Measurements from ENCODE around the gene TANC1.
"Not testable (repeated sequence)": the region's sequence is repeated elsewhere in the genome, so short reads cannot be mapped to it uniquely, and the experiment has no call there.

Gene TANC1

DNA sequence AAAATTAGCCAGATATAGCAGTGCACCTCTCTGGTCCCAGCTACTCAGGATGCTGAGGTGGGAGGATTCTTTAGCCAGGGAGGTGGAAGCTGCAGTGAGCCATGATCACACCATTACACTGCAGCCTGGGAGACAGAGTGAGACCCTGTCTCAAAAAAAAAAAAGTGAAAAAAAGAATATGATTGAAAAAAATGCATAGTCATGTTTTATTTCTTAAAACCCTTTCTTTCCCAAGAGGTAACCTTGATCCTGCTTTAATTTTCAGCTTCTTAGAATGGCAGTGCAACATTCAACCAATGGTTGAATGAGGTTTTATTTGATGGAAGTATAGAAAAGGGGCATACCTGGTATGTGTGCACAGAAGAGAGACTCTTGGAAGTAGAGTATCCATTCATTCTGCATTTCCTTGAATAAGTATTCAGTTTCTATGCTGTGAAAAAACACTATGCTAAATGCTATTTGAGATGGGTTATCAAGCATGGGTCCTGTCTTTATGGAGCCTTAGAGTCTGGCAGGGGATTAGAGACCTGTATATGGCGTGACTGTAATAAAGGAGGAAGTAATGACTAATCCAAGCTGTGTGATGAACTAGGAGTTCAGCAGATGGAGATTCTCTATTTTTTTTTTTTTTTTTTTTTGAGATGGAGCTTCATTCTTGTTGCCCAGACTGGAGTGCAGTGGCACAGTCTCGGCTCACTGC lies 171.8 kb downstream of the TANC1 start:
- no peak for DNase-seq (ENCODE audit: low read depth in 3 of 3)

DNA sequence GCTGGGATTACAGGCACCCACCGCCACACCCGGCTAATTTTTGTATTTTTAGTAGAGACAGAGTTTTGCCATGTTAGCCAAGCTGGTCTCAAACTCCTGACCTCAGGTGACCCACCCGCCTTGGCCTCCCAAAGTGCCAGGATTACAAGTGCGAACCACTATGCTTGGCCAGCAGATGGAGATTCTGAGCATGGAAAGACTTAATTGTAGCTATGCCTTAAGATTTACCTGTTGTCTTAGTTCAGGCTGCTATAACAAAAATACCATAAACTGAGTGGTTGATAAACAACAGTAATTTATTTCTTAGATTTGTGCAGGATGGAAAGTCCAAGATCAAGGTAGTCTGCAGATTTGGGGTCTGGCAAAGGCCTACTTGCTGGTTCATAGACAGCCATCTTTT lies 172.4 kb downstream of the TANC1 start:
- DNase-seq (ENCODE audit: low read depth in 3 of 3) = not testable (repeated sequence)

DNA sequence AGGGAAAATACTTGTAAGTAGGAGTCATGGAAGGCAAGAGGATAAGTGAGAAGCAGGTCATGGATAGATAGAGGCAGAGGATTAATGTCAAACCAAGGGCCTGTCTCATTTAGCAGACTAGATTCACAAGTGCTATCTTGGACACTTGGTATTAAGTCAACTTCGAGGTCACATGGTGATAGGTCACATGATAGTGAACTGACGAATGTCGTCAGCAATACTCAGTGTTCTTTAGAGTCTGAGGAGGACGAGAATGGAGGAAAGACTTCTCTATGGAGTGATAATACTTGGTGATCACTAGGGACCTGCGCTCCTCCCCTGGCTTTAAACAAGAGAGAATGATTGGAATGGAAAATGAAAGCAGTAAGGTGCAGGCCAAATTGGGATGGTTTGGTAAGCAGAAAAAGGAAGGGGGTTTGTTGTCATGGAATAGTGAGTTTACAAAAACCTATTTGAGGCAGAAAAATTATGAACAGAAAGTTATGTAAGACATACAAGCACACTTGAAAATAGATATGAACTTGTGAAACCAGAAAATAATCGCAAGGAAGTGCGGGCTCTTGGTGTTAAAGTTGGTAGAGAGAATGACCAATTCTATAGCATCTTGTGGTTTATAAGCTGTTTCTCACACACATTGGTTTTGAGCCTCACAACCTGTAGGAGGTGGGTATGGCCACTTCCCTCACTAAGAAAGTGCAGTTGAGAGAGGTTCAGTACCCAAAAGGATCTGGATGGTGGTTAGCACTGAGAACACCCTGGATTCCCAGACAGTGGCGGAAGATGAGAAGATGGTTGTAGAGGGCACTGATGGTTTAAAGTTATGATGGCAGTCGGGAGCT lies 176.6 kb downstream of the TANC1 start:
- DNase-seq (ENCODE audit: low read depth in 3 of 3) = no peak

DNA sequence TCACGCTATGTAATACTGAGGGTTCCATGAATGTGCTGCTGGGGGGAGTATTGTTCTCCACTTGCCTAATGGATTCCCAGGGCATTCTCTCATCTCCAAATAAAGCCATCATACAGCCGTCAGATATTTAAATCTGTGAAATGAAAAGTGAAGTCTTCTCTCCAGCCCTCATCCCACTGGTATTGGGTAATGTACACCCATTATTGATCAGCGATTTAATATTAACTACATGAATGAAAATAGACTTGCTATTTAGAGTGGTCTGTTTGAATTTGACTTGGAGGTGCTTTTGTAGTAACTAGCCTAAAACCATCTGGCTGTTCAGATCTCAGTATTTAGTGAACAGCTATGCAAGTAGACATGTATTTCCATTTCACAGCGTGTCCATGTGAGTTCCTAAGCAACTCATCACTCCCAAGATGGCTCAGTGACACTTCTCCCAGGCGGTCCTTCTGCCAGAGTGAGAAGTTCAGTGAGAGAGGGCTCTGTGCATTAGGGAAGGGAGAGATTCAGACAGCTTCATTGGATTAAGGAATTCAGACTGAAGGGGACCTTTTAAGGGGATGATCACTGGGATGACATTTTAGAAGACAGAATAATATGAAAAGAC lies 177.4 kb downstream of the TANC1 start:
- DNase-seq (ENCODE audit: low read depth in 3 of 3) = no peak

DNA sequence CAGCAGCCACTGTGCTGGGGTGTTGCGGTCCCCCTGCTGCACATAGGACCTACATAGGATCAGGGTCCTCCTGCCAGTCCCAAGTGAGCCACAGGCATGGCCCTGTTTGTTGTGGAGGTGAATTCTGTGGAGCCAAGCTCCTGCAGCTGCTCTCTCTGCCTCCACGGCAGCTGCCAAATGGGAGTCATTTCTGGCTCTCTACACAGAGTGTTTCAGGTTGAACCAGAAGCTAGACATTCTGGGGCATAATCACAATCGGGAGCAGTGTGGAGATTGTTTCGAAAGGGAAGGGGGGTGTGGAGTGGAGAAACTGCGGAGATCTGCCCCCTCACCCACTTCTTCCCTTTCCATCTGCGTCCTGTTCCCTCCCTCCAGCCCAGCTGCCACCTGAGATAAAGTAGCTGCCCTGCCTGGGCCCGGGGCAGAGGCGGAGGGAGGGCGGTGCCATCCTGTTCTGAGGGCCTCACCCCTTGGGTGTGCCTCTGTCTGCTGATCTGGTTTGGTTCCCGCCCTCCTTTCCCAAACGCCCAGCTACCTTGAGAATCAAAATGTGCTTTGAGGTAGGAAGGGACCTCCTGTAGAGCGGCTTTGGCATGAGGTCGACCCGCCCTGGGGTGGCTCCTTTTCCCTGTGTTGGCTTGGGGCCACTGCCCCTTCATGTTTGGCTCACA lies 178.7 kb downstream of the TANC1 start:
- DNase-seq (ENCODE audit: low read depth in 3 of 3) = no peak

DNA sequence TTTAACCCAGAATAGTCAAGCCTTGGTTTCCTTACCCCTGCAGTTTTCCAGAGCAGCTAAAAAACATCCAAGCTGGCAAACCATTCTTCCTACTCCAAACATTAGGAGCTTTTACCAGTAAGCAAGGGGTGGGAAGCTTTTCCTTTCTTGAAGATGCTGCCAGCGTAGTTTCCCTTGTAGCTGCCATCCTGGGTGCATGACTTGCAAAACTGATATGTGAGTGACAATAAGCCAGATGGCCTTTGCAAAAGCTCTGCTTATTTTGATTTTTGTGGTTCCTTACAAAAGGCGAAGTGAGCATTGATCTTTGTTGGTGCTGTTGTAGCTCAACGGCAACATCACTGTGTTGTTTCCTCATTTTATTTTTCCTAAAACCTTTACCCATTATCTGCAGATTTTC lies 179.2 kb downstream of the TANC1 start:
- no peak for DNase-seq (ENCODE audit: low read depth in 3 of 3)

DNA sequence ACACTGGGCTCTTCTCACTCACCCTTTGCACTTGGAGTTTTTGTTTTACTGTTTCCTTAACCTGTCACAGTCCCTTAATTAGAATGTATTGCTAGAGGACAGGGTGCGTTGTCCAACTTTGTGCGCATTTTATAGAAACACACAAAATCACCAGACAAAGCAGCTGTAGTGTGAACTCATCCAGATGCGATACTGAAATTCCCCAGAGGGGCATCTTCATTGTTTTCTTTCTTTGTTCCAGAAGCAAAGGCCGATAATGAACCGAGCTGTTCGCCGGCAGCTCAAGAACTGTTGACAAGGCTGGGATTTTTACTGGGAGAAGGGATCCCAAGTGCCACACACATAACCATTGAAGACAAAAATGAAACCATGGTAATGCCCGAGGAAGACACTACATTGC lies 180.5 kb downstream of the TANC1 start:
- no peak for DNase-seq (ENCODE audit: low read depth in 3 of 3)

DNA sequence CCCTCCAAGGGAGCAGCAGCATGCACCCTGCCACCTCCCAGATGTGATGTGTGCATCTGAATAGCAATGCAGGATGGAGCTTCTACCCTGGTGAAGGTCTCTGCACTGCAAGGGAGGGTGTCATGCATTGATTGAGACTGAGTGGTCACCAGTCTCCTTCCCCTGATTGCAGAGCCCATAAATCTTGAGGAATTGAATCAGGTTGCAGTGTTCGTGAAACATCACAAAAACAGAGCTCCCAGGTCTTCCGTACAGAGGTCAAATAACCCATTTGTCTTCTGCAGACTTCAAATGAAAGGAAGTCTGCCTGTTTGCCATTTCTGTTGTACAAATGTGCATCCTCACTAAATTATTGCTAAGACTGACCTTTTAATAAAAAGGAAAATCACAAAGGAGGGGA lies 181.3 kb downstream of the TANC1 start:
- no peak for DNase-seq (ENCODE audit: low read depth in 3 of 3)

DNA sequence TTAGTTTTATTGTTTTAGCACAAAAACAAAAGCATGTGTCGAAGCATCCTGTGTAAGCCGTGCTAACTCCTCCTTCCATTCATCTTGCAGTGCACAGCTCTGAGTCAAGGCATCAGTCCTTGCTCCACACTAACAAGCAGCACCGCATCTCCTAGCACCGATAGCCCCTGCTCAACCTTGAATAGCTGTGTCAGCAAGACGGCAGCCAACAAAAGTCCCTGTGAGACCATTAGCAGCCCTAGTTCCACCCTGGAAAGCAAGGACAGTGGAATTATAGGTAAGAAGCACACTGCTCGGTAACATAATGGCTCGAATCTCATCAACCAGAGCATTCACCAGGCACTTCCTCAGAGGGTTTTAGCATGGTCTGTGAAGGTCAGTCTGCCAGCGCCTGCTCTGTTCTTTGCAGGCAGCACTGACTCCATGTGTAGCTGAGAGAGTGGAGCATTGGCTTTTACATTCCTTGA lies 181.9 kb downstream of the TANC1 start:
- no peak for DNase-seq (ENCODE audit: low read depth in 3 of 3)

DNA sequence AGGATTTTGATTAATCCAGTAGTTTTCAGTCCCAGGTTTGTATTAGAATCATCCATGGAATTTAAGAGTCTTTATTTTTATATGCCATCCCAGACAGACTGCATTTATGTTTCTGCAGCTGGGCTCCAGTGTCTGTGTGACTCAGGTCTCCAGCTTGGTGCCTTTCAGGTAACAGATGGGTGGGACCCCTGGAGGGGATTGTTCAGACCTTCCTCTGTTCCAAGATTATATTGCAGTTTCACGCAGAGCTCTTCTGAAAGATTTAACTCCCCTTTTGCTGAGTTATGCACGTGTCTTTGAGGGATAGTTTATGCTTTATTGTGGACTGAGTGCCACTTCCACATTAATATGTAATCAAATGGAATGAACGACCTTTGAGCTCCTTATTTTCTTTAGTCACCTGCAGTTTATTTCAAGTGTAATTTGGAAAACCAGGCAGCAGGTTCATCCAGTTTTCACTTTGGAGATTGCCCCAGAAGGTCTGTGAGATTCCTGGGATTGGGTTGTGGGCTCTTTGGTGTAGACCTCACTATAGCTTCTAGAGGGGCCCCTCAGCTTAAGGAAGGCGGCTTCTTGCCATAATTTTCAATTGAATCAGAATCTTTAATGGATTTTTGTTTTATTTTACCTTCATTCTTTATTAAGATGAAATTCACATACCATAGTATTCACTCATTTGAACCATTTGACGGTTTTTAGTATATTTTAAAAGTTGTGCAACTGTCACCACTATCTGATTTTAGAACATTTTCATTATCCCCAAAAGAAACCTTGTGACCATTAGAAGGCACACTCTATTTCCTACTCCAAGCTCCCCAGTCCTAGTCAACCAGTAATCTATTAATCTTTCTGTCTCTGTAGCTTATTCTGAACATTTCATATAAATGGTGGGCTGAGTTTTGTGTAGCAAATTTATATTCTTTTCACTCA lies 183.0 kb downstream of the TANC1 start:
- DNase-seq (ENCODE audit: low read depth in 3 of 3) = no peak

DNA sequence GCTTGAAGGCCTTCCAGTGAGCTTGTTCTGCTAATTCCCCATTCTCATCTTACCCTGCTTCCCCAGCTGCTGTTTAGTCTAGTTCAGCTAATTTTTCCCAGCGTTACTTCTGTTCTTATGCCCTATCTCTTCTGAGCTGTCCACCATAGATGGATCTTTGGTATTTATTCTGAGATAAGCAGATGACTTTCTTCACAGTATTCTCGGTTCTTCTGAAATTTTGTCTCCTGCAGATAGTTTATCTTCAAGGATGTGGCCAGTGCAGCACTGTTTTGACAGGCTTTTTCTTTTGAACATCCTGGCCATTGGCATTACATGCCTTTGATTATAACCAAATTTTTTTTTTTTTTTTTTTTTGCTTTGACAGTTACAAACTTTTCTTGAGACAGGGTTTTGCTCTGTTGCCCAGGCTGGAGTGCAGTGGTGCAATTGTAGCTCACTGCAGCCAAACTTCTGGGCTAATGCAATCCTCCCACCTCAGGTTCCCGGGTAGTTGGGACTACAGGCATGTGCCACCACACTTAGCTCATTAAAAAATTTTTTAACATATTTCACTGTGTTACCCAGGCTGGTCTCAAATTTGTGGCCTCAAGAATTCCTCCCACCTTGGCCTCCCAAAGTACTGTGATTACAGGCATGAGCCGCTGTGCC lies 183.8 kb downstream of the TANC1 start:
- no peak for DNase-seq (ENCODE audit: low read depth in 3 of 3)

DNA sequence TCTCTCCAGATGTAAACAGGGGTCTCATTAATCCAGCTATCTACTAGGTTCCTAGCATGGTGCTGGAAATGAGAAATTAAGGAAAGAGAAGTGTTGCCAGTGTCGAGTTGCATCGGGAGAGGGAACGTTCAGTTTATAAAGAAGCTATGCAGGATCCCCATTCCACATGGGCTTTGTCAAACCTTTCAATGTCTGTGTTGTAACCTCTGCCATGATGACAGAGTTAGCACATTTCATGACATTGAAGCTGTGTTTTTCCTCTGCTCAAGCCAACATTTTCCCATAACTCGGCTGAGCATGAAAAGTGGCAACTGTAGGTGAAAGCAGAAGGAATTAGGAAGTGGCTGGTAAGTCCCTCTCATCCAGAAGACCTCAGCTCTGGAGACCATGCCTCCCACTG lies 184.6 kb downstream of the TANC1 start:
- DNase-seq (ENCODE audit: low read depth in 3 of 3) = no peak

DNA sequence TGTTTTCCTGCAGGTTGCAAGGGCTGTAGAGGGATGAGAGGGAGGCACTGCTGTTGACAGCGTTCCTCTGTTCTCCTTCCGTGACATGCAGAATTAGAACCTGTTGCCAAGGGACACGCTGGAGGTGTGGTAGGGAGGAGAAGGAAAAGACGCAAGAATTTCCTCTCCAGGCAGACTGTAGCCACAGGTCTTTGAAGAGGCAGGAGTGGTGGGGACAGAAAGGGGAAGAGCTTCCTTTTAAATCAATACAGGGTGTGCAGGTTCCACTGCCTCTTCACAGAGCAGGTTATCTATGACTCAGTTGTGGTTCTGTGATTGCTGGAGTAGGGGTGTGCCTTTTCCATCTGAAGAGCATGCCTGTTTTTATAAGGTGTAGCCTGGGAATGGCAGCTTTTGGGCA lies 185.0 kb downstream of the TANC1 start:
- DNase-seq (ENCODE audit: low read depth in 3 of 3) = no peak

DNA sequence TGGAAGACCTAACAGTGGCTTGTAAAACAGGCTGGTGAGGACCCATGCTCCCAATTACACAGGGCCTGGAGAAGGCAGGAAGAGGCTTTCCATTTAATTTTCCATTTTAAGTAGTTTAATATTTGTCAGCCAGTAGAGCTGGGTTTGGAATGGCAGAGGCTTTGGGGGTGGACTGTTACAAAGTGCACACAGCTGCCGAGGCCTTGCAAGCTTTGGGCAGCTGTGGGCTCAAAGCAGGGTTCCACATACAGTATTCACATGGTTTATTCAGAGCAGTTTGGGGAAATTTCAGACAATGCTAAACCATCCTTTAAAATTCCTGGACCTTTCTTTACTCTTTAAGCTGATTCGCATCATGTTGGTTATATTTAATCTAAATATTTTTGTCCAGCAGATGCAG lies 185.5 kb downstream of the TANC1 start:
- no peak for DNase-seq (ENCODE audit: low read depth in 3 of 3)

DNA sequence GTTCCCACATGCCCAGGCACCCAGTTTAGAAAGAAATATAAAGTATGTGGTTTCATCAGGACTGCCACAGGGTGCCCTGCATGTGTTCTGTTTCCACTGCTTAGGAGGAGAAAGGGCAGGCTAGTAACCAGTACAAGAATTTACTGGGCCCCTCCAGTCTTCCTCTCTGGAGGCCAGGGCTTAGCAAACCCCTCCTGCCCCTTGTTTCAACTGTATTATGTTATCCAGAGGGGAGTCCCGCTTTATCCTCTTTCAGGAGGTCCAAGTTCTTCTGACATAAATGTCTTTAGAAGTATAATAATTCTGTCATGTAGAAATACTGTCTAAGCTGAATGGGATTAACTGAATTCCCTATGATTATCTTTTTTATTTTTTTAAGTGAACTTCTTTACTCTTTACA lies 185.9 kb downstream of the TANC1 start:
- no peak for DNase-seq (ENCODE audit: low read depth in 3 of 3)

DNA sequence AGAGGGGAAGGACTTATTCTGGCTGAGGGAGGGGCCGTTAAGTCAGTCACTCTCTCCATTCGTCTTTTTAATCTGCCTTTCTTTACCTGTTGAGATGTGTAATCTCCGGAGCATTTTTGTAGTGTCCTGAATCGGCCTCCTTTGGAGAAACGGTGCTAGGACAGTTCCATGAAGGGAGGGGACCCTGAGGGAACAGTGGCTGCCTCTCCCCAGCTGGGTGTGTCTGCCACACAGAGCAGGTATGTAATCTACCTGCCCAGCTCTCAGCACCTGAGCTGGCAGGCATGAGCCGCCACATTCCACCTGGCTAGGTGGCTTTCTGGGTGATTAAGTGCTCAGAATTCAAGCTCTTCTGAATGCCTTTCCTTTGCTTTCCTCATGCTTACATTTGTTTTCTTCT lies 186.9 kb downstream of the TANC1 start:
- DNase-seq (ENCODE audit: low read depth in 3 of 3) = no peak

DNA sequence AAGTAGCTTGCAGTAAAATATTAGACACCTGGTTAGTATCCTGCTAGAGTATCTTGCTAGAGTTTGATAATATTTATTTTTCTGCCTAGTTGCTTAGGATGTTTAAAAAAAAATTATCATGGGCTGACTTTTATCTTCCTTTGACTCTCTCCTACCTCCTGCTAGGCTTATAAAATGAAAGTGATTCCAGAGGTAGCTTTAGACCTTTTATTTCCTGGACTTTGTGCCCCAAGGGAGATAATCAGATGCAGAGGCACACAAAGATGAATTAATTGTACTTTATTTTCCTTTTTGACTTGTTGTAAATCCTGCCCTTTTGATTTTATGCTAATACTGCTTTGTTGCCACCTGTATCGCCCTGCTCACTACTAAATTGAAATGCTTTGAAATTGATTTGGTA lies 187.4 kb downstream of the TANC1 start:
- no peak for DNase-seq (ENCODE audit: low read depth in 3 of 3)

DNA sequence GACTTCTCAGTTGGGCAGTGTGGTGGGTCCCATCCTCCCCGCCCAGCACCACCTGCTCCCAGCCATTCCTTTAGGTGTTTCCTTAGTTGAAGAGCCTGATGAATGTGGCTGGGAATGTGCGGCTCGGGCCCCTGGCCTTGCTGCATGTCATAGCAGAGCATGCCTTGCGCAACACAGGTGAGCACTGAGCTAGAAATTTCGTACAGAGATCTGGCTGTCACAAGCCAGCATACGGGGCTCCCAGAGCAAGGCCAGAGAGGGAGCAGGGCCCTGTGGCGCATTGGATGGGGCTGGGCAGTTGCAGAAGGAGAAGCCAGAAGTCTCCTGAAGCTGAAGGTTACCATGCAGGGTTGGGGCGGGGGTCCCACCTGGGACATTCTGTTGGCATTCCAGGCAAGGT lies 188.4 kb downstream of the TANC1 start:
- no peak for DNase-seq (ENCODE audit: low read depth in 3 of 3)

DNA sequence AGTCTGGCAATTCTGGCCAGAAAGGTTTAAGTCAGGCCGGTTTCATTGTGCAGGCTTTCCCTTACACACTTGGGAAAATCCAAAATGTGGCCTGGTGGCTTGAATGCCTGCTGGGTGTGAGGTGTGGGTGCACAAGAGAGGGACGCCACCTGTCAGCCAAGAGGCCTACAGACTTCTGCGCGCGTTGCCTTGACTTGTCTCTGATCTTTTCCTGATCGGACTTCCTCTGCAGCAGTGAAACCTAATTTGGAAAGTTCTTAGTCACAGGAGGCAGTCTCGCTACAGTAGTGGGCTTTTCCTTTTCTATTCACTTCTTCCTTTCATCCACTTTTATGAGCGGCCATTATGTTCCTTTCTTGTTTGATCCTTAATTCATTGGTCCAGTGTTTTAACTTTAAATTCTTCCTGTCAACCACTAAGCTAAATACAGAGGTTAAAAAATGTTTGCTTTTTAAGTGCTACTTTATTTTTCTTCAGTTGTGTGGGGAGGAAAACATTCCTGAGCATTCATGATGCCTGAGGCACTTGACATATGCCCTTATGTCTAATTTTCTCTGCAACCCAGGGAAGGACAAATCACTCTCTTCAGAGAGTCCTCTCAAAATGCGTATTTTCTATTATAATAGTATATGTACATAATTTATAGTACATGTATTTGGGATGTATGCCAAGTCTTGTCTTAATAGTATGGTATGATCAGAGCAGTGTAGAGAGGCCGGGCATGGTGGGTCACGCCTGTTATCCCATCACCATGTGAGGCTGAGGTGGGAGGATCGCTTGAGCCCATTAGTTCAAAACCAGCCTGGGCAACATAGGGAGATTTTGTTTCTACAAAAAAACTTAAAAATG lies 189.1 kb downstream of the TANC1 start:
- no peak for DNase-seq (ENCODE audit: low read depth in 3 of 3)

DNA sequence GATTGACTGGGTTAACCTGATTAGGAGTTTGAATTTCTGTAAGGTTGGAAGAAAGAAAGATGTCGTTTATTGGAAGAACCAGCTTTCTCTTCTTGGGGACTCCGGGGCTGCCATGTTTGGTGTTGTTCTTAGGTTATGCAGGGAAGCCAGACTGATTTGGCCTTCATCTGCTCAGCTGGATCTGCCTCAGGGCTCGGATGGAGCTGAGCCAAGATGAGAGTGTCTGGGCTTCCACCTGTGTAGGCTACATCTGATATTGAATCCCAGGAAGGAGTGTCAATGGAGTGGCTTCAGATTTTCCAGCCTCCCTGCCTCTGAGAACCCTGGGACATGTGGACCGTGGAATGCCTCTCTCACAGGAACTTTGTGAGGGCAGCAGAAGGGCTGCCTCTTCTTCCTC lies 192.0 kb downstream of the TANC1 start:
- DNase-seq (ENCODE audit: low read depth in 3 of 3) = no peak
